Neuronal stem cell (in vitro differentiated cells): ENCODE measurements around the gene CAMK2N1.
A peak's percentile ranks its signal among the peaks of the same experiment; 100 is the strongest.

Experiments used
- DNase-seq: peaks from one replicate; pipeline ENCODE4 v3.0.0-alpha.2; 2013; ENCODE audit warnings: low spot score
- H2AFZ ChIP-seq: one replicate; pipeline ENCODE4 v1.6.1; 2013; ENCODE audit warnings: mild to moderate bottlenecking, low read length, inconsistent platforms
- H2AK5ac ChIP-seq: 2 replicates; pipeline ENCODE4 v1.6.1; 2013; ENCODE audit warnings: low read depth, mild to moderate bottlenecking, inconsistent platforms, low read length, moderate library complexity, mixed read lengths
- H2BK120ac ChIP-seq: 2 replicates; pipeline ENCODE4 v1.6.1; 2013; ENCODE audit warnings: low read depth, mild to moderate bottlenecking, inconsistent platforms, low read length, moderate library complexity, mixed read lengths
- H2BK12ac ChIP-seq: one replicate; pipeline ENCODE4 v1.6.1; 2013; ENCODE audit warnings: low read length, inconsistent platforms
- H2BK15ac ChIP-seq: 2 replicates; pipeline ENCODE4 v1.6.1; 2013; ENCODE audit warnings: mild to moderate bottlenecking, low read length, inconsistent platforms, mixed read lengths
- H2BK5ac ChIP-seq: one replicate; pipeline ENCODE4 v1.6.1; 2013; ENCODE audit warnings: inconsistent platforms, mild to moderate bottlenecking, low read length, moderate library complexity
- H3K14ac ChIP-seq: one replicate; pipeline ENCODE4 v1.6.1; 2013; ENCODE audit warnings: low read length, inconsistent platforms
- H3K18ac ChIP-seq: 2 replicates; pipeline ENCODE4 v1.6.1; 2013; ENCODE audit warnings: low read length, inconsistent platforms
- H3K23ac ChIP-seq: 2 replicates; pipeline ENCODE4 v1.6.1; 2013; ENCODE audit warnings: low read depth, mild to moderate bottlenecking, mixed read lengths, low read length, inconsistent platforms; ENCODE audit not compliant: poor library complexity
- H3K27ac ChIP-seq: replicated peaks from 3 replicates; pipeline ENCODE4 v1.5.1; 2013; ENCODE audit warnings: low read length, inconsistent platforms
- H3K27me3 ChIP-seq, 3 experiments: 2 replicates each; pipeline ENCODE4 v1.6.1; 2013; ENCODE audit warnings: low read length in 3 of 3, mild to moderate bottlenecking in 2 of 3, inconsistent platforms in 1 of 3, low read depth in 1 of 3, mixed read lengths in 1 of 3, moderate library complexity in 1 of 3; ENCODE audit not compliant: control insufficient read depth in 3 of 3, insufficient read depth in 3 of 3
- H3K36me3 ChIP-seq, 2 donors: replicated peaks in 1 of 2; 2 replicates each; pipeline ENCODE4 v1.6.1; 2013; ENCODE audit warnings: low read length in 2 of 2; ENCODE audit not compliant: control insufficient read depth in 2 of 2, insufficient read depth in 2 of 2
- H3K4ac ChIP-seq: 2 replicates; pipeline ENCODE4 v1.6.1; 2013; ENCODE audit warnings: inconsistent platforms, mild to moderate bottlenecking, low read length, moderate library complexity
- H3K4me1 ChIP-seq, 2 donors: 1 replicate in 1 of 2; 2 replicates in 1 of 2; pipeline ENCODE4 v1.6.1; 2013; ENCODE audit warnings: low read length in 2 of 2, low read depth in 1 of 2; ENCODE audit not compliant: control insufficient read depth in 2 of 2, insufficient read depth in 1 of 2
- H3K4me2 ChIP-seq: one replicate; pipeline ENCODE4 v1.6.1; 2013; ENCODE audit warnings: mild to moderate bottlenecking, low read length, inconsistent platforms; ENCODE audit not compliant: insufficient read depth, poor library complexity, severe bottlenecking
- H3K4me3 ChIP-seq, 2 donors: 2 replicates each; pipeline ENCODE4 v1.5.1; 2013; ENCODE audit warnings: low read length in 2 of 2, mild to moderate bottlenecking in 2 of 2, inconsistent platforms in 1 of 2, moderate library complexity in 1 of 2
- H3K79me1 ChIP-seq: one replicate; pipeline ENCODE4 v1.6.1; 2013; ENCODE audit warnings: low read depth, mild to moderate bottlenecking, inconsistent platforms, low read length, moderate library complexity
- H3K9ac ChIP-seq: one replicate; pipeline ENCODE4 v1.6.1; 2013; ENCODE audit warnings: mild to moderate bottlenecking, low read depth, low read length, inconsistent platforms; ENCODE audit not compliant: poor library complexity
- H3K9me3 ChIP-seq, 2 donors: replicated peaks in 1 of 2; 2 replicates each; pipeline versions ENCODE3 to v1.6.1; 2013; ENCODE audit warnings: low read length in 2 of 2, mild to moderate bottlenecking in 2 of 2, inconsistent platforms in 1 of 2, low read depth in 1 of 2, mixed read lengths in 1 of 2, moderate library complexity in 1 of 2; ENCODE audit not compliant: control insufficient read depth in 2 of 2, insufficient read depth in 1 of 2
- H4K8ac ChIP-seq: one replicate; pipeline ENCODE4 v1.6.1; 2013; ENCODE audit warnings: low read depth, mild to moderate bottlenecking, inconsistent platforms, low read length, moderate library complexity
- H4K91ac ChIP-seq: one replicate; pipeline ENCODE4 v1.6.1; 2013; ENCODE audit warnings: low read length, low read depth, mild to moderate bottlenecking, inconsistent platforms; ENCODE audit not compliant: poor library complexity
- WGBS, 2 donors: extraction: QIAGEN DNeasy Blood & Tissue Kit; methylation state at CpG; one replicate each; pipeline ENCODE4 v1.1.7; 2013; ENCODE audit warnings: missing lambda C conversion rate in 2 of 2, mixed read lengths in 1 of 2; ENCODE audit not compliant: insufficient read length in 2 of 2, insufficient replicate concordance in 1 of 2; ENCODE audit errors: extremely low coverage in 2 of 2; 5-methylcytosine and 5-hydroxymethylcytosine counted together

The CAMK2N1 gene

GRCh38 chr1:20474996-20475395 is 11.0 kb downstream of the CAMK2N1 start:
- H3K23ac ChIP-seq = no peak overlapping the region
- H3K4me3 ChIP-seq = no peak overlapping the region
- no CpG with 5 or more reads among the region's 7 CpGs for WGBS, 2 donors
- peaks cover 12 to 31% of the 10 kb centered on the region in 2 donors for H3K4me1 ChIP-seq
- H2BK120ac ChIP-seq = no peak overlapping the region
- no peaks in the 10 kb centered on the region for H3K36me3 ChIP-seq
- no peak overlapping the region for H2BK12ac ChIP-seq
- DNase-seq = no peak
- H3K27me3 ChIP-seq = peaks cover 0 to 8% (median 3%) of the 10 kb centered on the region in 3 experiments
- H3K14ac ChIP-seq = no peak overlapping the region
- H2AFZ ChIP-seq = no peak overlapping the region
- no peak overlapping the region for H2BK15ac ChIP-seq
- H3K79me1 ChIP-seq = no peaks in the 10 kb centered on the region
- H4K8ac ChIP-seq = no peak overlapping the region
- H3K4me2 ChIP-seq = no peak overlapping the region
- no peak overlapping the region for H2BK5ac ChIP-seq
- no peak overlapping the region for H3K9ac ChIP-seq
- no peak overlapping the region for H4K91ac ChIP-seq
- H3K27ac ChIP-seq = no peak overlapping the region
- no peak overlapping the region for H3K4ac ChIP-seq
- H2AK5ac ChIP-seq = peak overlapping the region; percentile 46
- H3K18ac ChIP-seq = peak overlapping the region; percentile 63
- H3K9me3 ChIP-seq = no peaks in the 10 kb centered on the region

GRCh38 chr1:20474333-20474975 is 11.6 kb downstream of the CAMK2N1 start:
- Histone ChIP-seq H3K9me3 (no peaks in the 10 kb centered on the region), H3K27me3 (peaks cover 0 to 8% (median 3%) of the 10 kb centered on the region in 3 experiments), H3K4ac (no peak overlapping the region), H3K14ac (no peak overlapping the region), H2BK12ac (no peak overlapping the region), H4K91ac (no peak overlapping the region), H3K9ac (no peak overlapping the region), H3K4me1 (peaks cover 10 to 28% of the 10 kb centered on the region in 2 donors), H3K79me1 (no peaks in the 10 kb centered on the region), H3K4me3 (no peak overlapping the region), H2AFZ (no peak overlapping the region), H3K4me2 (no peak overlapping the region), H2BK5ac (no peak overlapping the region), H3K23ac (no peak overlapping the region), H2AK5ac (no peak overlapping the region), H3K27ac (no peak overlapping the region), H2BK15ac (peak overlapping the region; percentile 22), H2BK120ac (no peak overlapping the region), H4K8ac (no peak overlapping the region), H3K18ac (no peak overlapping the region), H3K36me3 (no peaks in the 10 kb centered on the region)
- DNase-seq = no peak
- no CpG with 5 or more reads among the region's 2 CpGs for WGBS, 2 donors

- no peak overlapping the region for H3K4me2 ChIP-seq
These were observed 12.1 kb downstream of the CAMK2N1 start for GRCh38 chr1:20473894-20474293.

GRCh38 chr1:20472860-20473711 is 12.9 kb downstream of the CAMK2N1 start:
- no peaks in the 10 kb centered on the region for H3K36me3 ChIP-seq
- H2BK5ac ChIP-seq = peak overlapping the region; percentile 6
- no peaks in the 10 kb centered on the region for H3K9me3 ChIP-seq
- H2BK15ac ChIP-seq = no peak overlapping the region
- no peak overlapping the region for H4K91ac ChIP-seq
- no peak overlapping the region for H2BK12ac ChIP-seq
- H3K18ac ChIP-seq = peak overlapping the region; percentile 49
- H4K8ac ChIP-seq = peak overlapping the region; percentile 68
- H2AFZ ChIP-seq = peak overlapping the region; percentile 73
- WGBS, 2 donors = no CpG with 5 or more reads among the region's 28 CpGs
- no peaks in the 10 kb centered on the region for H3K79me1 ChIP-seq
- no peak overlapping the region for H3K4ac ChIP-seq
- peak overlapping the region; percentile 42 for H2AK5ac ChIP-seq
- peak; percentile 78 for DNase-seq
- H3K23ac ChIP-seq = no peak overlapping the region
- peak overlapping the region; percentile 10 for H3K27ac ChIP-seq
- H3K4me2 ChIP-seq = peak overlapping the region; percentile 50
- peak overlapping the region; percentile 17 to 66 for H3K4me3 ChIP-seq
- peaks cover 0 to 8% (median 8%) of the 10 kb centered on the region in 3 experiments for H3K27me3 ChIP-seq
- H2BK120ac ChIP-seq = no peak overlapping the region
- no peak overlapping the region for H3K9ac ChIP-seq
- H3K4me1 ChIP-seq = peaks cover 10 to 24% of the 10 kb centered on the region in 2 donors
- no peak overlapping the region for H3K14ac ChIP-seq

More at GRCh38 chr1:20473894-20474293, 12.1 kb downstream of the CAMK2N1 start:
- no peak overlapping the region for H2AFZ ChIP-seq
- no peaks in the 10 kb centered on the region for H3K79me1 ChIP-seq
- no peak overlapping the region for H4K8ac ChIP-seq
- H3K9ac ChIP-seq = no peak overlapping the region
- H2BK15ac ChIP-seq = no peak overlapping the region
- no peak overlapping the region for H2AK5ac ChIP-seq
- no peak overlapping the region for H3K14ac ChIP-seq
- no peak overlapping the region for H3K18ac ChIP-seq
- no peak overlapping the region for H4K91ac ChIP-seq
- H3K4ac ChIP-seq = no peak overlapping the region
- DNase-seq = no peak
- no peak overlapping the region for H2BK12ac ChIP-seq
- peaks cover 10 to 28% of the 10 kb centered on the region in 2 donors for H3K4me1 ChIP-seq
- peak overlapping the region; percentile 6 for H2BK5ac ChIP-seq
- no peaks in the 10 kb centered on the region for H3K36me3 ChIP-seq
- H3K27ac ChIP-seq = no peak overlapping the region
- H3K27me3 ChIP-seq = peaks cover 0 to 8% (median 3%) of the 10 kb centered on the region in 3 experiments
- no CpG with 5 or more reads among the region's 4 CpGs for WGBS, 2 donors
- H3K23ac ChIP-seq = no peak overlapping the region
- no peak overlapping the region for H3K4me3 ChIP-seq
- H2BK120ac ChIP-seq = no peak overlapping the region
- H3K9me3 ChIP-seq = no peaks in the 10 kb centered on the region
